ENCODE data around the gene UCN3. TPM values are rescaled to one million over a fixed set of nuclear protein-coding genes. Genes with fewer than 3 reads are reported as not detected.

Gene UCN3
- polyA plus RNA-seq, 1 of the 3 experiments (the other 2 are of a cell fraction): not detected

DNA sequence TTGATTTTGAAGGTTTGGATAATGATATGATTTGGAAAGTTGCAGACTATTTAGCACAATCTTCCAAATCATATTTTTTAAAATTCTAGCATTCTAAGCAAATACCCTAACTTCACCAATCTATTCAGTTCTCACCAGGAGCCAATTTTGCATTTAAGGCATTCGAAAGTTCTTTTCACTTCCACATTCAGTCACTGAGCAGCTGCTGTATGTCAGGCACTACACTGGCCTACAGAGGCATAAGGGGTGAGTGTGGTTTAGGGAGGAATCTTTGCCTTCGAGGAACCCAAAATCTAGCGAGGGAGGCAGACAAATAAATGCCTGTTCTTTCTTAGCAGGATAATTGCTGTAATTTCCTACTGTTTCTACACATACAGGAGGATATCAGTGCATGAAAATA is 10.7 kb upstream of the UCN3 start:
- no peaks in the 10 kb centered on the region for H4K20me1 ChIP-seq (ENCODE audit: insufficient read depth)
- no peaks in the 10 kb centered on the region for H3K79me2 ChIP-seq (ENCODE audit: insufficient read depth)
- H3K4me2 ChIP-seq: no peak overlapping the region
- H3K4me3 ChIP-seq (ENCODE audit: low read depth in 2 of 2, low read length in 1 of 2): no peak overlapping the region
- WGBS (ENCODE audit: low lambda C conversion rate): 24% methylated on average over 3 of the region's 3 CpGs
- ChIA-PET CTCF (interaction anchor here (0.9 kb wide), 1 partner anchor 33 kb away, joined by 3 read pairs; no protein-coding TSS in a partner anchor), POLR2A (no interaction called here)
- no peaks in the 10 kb centered on the region for H3K4me1 ChIP-seq (ENCODE audit: control insufficient read depth in 1 of 2, insufficient read depth in 2 of 2, low read depth in 1 of 2, low read length in 1 of 2)
- H3K9me2 ChIP-seq: no peaks in the 10 kb centered on the region
- H3K27ac ChIP-seq (ENCODE audit: low read depth in 2 of 2, low read length in 1 of 2): no peak overlapping the region
- no peaks in the 10 kb centered on the region for H3F3A ChIP-seq (replicated peaks; ENCODE audit: insufficient read depth)
- H3K36me3 ChIP-seq (replicated peaks in 1 of 2; ENCODE audit: control insufficient read depth in 1 of 2, insufficient read depth in 2 of 2, low read length in 1 of 2): no peaks in the 10 kb centered on the region
- no peak for DNase-seq
- no peak overlapping the region for H3K9ac ChIP-seq
- TF ChIP-seq ELF1 (IDR thresholded peaks at IDR 0.05) (no peak), NRF1 (IDR thresholded peaks at IDR 0.05; ENCODE audit: low read depth, low read length) (no peak), FOXJ3 (CRISPR knock-in tag; IDR thresholded peaks at IDR 0.05) (no peak)
- H2AFZ ChIP-seq (ENCODE audit: low read depth): no peak overlapping the region
- peaks cover 7% of the 10 kb centered on the region; the same call in 1 of the 2 replicates for H3K27me3 ChIP-seq (ENCODE audit: insufficient read depth)
- no peaks in the 10 kb centered on the region for H3K9me3 ChIP-seq

DNA sequence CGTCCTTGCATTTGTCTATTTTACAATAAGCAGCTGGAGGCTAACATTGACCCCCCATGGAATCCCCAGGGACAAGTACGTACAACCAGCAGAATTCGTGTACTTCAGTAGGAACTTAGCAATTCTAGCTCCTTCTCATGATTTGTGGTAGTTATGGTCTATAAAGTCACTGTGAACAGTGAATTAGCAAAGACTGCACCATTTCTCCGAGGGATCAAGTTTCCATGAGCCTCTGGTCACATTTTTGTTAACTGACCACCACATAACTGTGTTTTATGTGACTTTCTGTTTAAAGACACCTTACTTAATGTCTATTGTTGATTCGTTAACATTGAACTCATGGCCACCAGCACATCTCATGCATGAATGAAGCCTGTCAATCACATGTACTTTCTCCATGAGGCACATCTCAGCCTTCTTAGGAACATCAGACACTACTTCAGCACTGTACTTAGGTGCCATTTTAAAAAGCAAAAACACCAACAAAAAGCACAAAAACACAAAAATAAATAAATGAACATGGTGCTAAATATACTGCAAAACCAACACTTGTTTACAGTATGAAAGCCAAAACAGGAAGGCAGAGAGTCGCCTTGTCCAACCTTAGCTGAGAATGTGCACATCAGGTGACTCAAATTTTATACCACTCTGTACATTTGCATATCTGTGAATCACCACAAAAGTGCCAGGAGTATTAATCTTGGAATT is 9.0 kb upstream of the UCN3 start:
- Histone ChIP-seq H3K27me3 (ENCODE audit: insufficient read depth) (peaks cover 13% of the 10 kb centered on the region; the same call in 1 of the 2 replicates), H3K4me2 (no peak overlapping the region), H2AFZ (ENCODE audit: low read depth) (no peak overlapping the region), H3K27ac (ENCODE audit: low read depth in 2 of 2, low read length in 1 of 2) (no peak overlapping the region), H3K9me3 (no peaks in the 10 kb centered on the region), H3K4me1 (ENCODE audit: control insufficient read depth in 1 of 2, insufficient read depth in 2 of 2, low read depth in 1 of 2, low read length in 1 of 2) (no peaks in the 10 kb centered on the region), H3K36me3 (replicated peaks in 1 of 2; ENCODE audit: control insufficient read depth in 1 of 2, insufficient read depth in 2 of 2, low read length in 1 of 2) (no peaks in the 10 kb centered on the region), H3K9ac (no peak overlapping the region), H3K9me2 (no peaks in the 10 kb centered on the region), H4K20me1 (ENCODE audit: insufficient read depth) (no peaks in the 10 kb centered on the region), H3F3A (replicated peaks; ENCODE audit: insufficient read depth) (no peaks in the 10 kb centered on the region), H3K4me3 (ENCODE audit: low read depth in 2 of 2, low read length in 1 of 2) (no peak overlapping the region), H3K79me2 (ENCODE audit: insufficient read depth) (no peaks in the 10 kb centered on the region)
- TF ChIP-seq RXRA (IDR thresholded peaks at IDR 0.05; ENCODE audit: borderline replicate concordance, low read depth) (no peak), JUND (IDR thresholded peaks at IDR 0.05) (no peak), TCF12 (IDR thresholded peaks at IDR 0.05) (no peak)
- ChIA-PET POLR2A (no interaction called here), CTCF (no interaction called here)
- no peak for DNase-seq
- 39% methylated on average over 6 of the region's 6 CpGs for WGBS (ENCODE audit: low lambda C conversion rate)

DNA sequence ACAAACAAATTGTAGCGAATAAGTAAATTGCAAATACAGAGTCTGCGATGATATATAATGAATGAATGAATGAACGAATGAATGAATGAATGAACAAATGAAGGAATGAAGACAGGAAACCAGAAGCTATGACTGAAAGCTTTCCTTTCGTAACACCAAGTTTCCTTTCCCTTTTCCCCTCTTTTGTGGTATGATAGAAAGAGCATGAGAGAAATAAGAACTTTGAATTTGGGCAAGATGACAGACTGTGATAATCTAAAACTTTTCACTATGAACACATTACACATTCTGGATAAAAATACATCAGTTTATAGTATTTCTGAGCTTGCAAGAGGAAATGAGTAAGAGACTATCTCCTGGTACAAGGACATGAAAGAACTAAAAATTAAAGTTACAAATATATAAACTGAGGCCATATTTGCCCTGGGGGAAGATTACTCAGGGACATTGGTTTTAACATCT is 8.4 kb upstream of the UCN3 start:
- peaks cover 14% of the 10 kb centered on the region; the same call in 1 of the 2 replicates for H3K27me3 ChIP-seq (ENCODE audit: insufficient read depth)
- WGBS (ENCODE audit: low lambda C conversion rate): 26% methylated on average over 4 of the region's 4 CpGs
- no peak overlapping the region for H3K27ac ChIP-seq (ENCODE audit: low read depth in 2 of 2, low read length in 1 of 2)
- CTCF ChIA-PET: no interaction called here
- H3K79me2 ChIP-seq (ENCODE audit: insufficient read depth): no peaks in the 10 kb centered on the region
- no peak overlapping the region for H3K4me3 ChIP-seq (ENCODE audit: low read depth in 2 of 2, low read length in 1 of 2)
- no peak overlapping the region for H3K9ac ChIP-seq
- H3K4me2 ChIP-seq: no peak overlapping the region
- H3K9me3 ChIP-seq: no peaks in the 10 kb centered on the region
- POLR2A ChIA-PET: no interaction called here
- no peaks in the 10 kb centered on the region for H3K4me1 ChIP-seq (ENCODE audit: control insufficient read depth in 1 of 2, insufficient read depth in 2 of 2, low read depth in 1 of 2, low read length in 1 of 2)
- no peaks in the 10 kb centered on the region for H3F3A ChIP-seq (replicated peaks; ENCODE audit: insufficient read depth)
- no peaks in the 10 kb centered on the region for H3K9me2 ChIP-seq
- no peaks in the 10 kb centered on the region for H3K36me3 ChIP-seq (replicated peaks in 1 of 2; ENCODE audit: control insufficient read depth in 1 of 2, insufficient read depth in 2 of 2, low read length in 1 of 2)
- DNase-seq: no peak
- H2AFZ ChIP-seq (ENCODE audit: low read depth): no peak overlapping the region
- no peaks in the 10 kb centered on the region for H4K20me1 ChIP-seq (ENCODE audit: insufficient read depth)
- TF ChIP-seq ELF1 (IDR thresholded peaks at IDR 0.05): no peak
- TF ChIP-seq EP300 (IDR thresholded peaks at IDR 0.05; ENCODE audit: borderline replicate concordance in 1 of 2, low read depth in 1 of 2, low read length in 1 of 2): no peak
- no peak for TF ChIP-seq MXI1 (IDR thresholded peaks at IDR 0.05; ENCODE audit: low read depth, low read length)
- TF ChIP-seq FOXJ3 (CRISPR knock-in tag; IDR thresholded peaks at IDR 0.05): no peak
- TF ChIP-seq, protein P1, sequence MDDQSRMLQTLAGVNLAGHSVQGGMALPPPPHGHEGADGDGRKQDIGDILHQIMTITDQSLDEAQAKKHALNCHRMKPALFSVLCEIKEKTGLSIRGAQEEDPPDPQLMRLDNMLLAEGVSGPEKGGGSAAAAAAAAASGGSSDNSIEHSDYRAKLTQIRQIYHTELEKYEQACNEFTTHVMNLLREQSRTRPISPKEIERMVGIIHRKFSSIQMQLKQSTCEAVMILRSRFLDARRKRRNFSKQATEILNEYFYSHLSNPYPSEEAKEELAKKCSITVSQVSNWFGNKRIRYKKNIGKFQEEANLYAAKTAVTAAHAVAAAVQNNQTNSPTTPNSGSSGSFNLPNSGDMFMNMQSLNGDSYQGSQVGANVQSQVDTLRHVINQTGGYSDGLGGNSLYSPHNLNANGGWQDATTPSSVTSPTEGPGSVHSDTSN (IDR thresholded peaks at IDR 0.05): no peak
- no peak for TF ChIP-seq YY1 (IDR thresholded peaks at IDR 0.05; ENCODE audit: low read depth)

All from SK-N-SH (cell line).